GM23338 (cell line): Measurements from ENCODE around the gene PARVA.

Experiments used
- CTCF ChIP-seq, 2 experiments: fragments of 200-600 bp in 1 of 2; sonication (generic) in 1 of 2; conservative IDR thresholded peaks; 2 replicates each; pipeline versions ENCODE4 v1.5.1 to v1.6.1; 2016 to 2017; ENCODE audit warnings: antibody characterized with exemption in 2 of 2, low read depth in 2 of 2, mild to moderate bottlenecking in 2 of 2, moderate library complexity in 1 of 2
- EZH2 ChIP-seq: fragments of 200-600 bp; sonication (generic); IDR thresholded peaks from one replicate; pipeline ENCODE4 v1.8.0; 2017; ENCODE audit warnings: antibody characterized with exemption, mild to moderate bottlenecking, low read depth; ENCODE audit not compliant: unreplicated experiment
- EZH2phosphoT487 ChIP-seq: fragments of 200-600 bp; sonication (generic); IDR thresholded peaks from one replicate; pipeline ENCODE4 v1.8.1; 2018; ENCODE audit warnings: antibody characterized with exemption; ENCODE audit not compliant: unreplicated experiment

DNA sequence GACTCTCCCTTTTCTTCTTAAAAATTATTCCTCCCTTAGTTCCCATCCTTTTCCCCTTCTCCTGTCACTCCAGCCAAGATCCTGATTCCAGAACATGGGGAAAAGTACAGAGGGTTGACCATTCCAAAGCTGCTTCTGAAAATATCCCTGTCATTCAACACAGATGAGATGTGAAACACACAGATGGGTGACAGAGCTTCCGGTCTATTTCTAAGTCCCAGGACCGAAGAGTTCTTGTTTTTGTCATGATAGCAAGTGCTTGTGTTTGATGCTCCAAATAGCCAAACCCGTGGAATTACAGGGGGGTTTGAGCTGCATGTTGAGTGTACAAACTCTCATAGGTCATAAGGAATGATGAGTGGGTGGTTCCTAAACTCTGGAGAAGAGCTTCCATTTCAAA, 57.9 kb downstream of the PARVA start:
- no peak for TF ChIP-seq CTCF (conservative IDR thresholded peaks at IDR 0.05; ENCODE audit: low read depth in 2 of 2)
- TF ChIP-seq EZH2phosphoT487 = no peak
- no peak for TF ChIP-seq EZH2
